Adipose tissue (tissue), 3 donors: ENCODE data around the gene HNRNPUL2. TPM values are rescaled to one million over a fixed set of nuclear protein-coding genes. Genes with fewer than 3 reads are reported as not detected.
A peak's percentile ranks its signal among the peaks of the same experiment; 100 is the strongest.
"Not testable (repeated sequence)": the region's sequence is repeated elsewhere in the genome, so short reads cannot be mapped to it uniquely, and the experiment has no call there.

Experiments
- H3K27ac ChIP-seq: one replicate; pipeline ENCODE4 v1.5.1; 2013; ENCODE audit warnings: low read depth, low read length
- WGBS, 3 donors: extraction: QIAGEN DNeasy Blood & Tissue Kit; methylation state at CpG; one replicate each; pipeline ENCODE4 v1.1.7; 2013; 5-methylcytosine and 5-hydroxymethylcytosine counted together
- polyA plus RNA-seq, 3 donors: library from polyadenylated mRNA; stranded (reverse); fragments of 200-250 nt; gene quantifications; one replicate each; pipeline ENCODE4 v1.2.3, GENCODE V29; 2013
- donor health status: healthy with polysubstance abuse.
- donor health status: Bipolar disorder and iron deficiency.
- donor health status: healthy.

Gene HNRNPUL2
- polyA plus RNA-seq, 3 donors, result 17.2 to 34.2 (median 23.1) TPM

DNA sequence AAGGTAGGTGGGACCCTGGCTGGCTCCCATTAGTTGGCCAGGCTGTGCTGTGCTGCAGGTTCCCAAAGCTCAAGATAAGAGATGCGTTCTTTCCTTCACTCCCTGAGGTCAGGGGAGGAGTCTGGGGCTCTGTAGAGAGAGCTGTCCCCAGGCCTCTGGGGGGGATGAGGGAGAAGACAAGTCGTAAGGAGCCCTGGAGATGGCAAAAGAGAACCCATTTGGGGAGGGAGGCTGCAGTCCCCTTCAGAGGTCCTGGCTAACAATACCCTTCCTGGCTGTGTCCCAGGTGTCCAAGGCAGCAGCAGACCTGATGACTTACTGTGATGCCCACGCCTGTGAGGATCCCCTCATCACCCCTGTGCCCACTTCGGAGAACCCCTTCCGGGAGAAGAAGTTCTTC is 18.9 kb downstream of the HNRNPUL2 start:
- no peak overlapping the region for H3K27ac ChIP-seq
- WGBS, 3 donors, result 68 to 82% (median 73%) methylated on average over 5 of the region's 5 CpGs

DNA sequence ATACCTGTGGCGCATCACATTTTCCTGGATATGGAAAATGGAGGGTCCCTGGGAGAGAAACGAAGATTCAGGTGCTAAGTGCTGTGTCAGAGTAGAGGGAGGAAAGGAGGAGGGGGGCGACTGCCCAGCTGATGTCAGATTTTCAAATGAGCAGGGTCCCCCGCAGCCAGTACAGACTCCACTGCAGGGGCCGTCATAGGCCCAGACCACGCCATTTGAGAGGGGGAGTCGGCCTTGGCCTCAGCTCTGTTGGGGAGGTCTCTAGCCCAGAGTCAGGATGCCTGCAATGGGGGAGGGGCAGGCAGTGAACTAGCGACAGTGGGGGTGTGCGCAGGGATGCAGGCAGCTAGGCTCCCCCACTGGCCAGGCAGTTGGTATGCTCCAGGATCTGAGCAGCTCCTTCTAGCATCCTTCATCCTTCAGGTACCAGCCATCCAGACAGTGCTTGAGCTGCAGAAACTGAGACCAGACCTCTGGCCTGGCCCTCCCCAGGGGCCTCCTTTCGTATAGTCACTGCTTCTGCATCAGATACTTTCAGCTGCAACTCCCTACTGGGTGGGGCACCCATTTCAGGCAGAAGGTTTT is 19.9 kb downstream of the HNRNPUL2 start, which contains the start of the genes BSCL2 and GNG3:
Gene BSCL2, minus strand, starts transcription at position 148 of the 585 bp plus-strand sequence. CDS start 229 bp downstream, outside the sequence.
Gene GNG3, plus strand, starts transcription at position 400 of the 585 bp plus-strand sequence. CDS start 620 bp downstream, outside the sequence.
- 80 to 83% (median 81%) methylated on average over 10 of the region's 10 CpGs for WGBS, 3 donors
- no peak within 1 kb of the TSS for H3K27ac ChIP-seq

- no peak overlapping the region for H3K27ac ChIP-seq
- 55 to 87% (median 81%) methylated on average over 8 of the region's 8 CpGs for WGBS, 3 donors
Measured at GRCh38 chr11:62706850-62707247, 20.4 kb downstream of the HNRNPUL2 start.

DNA sequence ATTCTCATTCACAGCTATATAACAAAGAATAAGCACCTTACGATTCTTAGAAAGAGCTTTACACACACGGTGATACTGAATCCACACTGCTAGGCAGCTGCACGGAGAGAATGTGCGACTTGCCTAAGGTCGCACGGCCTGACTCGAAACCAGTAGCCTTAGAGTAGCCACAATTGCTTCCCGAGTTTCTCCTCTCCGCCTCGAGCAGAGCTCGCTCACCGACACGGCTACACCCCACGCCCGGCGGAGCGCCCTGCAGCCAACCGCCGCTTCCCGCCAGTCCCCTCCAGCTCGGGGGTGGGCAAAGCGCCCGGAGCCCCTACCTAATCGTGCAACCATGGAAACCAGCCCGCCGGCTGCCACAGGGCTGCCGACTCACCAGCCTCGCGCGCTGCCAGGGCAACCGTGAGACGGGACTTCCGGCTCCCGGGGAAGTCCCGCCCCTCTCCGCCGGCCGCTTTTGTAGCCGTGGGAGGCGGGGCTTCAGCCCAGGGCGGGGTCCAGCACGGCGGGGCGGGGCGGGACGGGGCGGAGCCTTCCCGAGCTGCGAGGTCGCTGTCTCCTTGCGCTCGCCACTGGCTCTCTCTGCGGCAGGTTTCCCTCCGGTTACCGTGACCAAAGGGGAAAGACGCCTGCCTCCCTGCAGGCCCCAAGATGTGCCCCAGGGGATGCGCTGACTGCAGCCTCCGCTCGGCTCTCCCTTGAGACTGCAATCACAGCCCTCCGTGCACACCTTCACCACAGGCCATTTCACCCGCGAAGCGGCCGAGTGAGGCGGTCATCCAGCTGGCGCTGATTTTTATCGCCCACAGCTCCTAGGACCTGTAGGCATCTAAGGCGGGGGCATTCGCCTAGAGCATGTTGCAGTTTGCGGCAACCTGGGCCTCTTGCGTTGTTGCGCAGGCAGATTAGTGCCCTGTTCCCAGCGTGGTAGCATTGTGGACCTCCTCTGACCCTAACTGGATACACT is 21.1 kb downstream of the HNRNPUL2 start:
- H3K27ac ChIP-seq, result no peak overlapping the region
- 3 to 6% (median 6%) methylated on average over 58 to 73 of the region's 73 CpGs for WGBS, 3 donors

GRCh38 chr11:62705413-62705812 is 21.8 kb downstream of the HNRNPUL2 start:
- no peak overlapping the region for H3K27ac ChIP-seq
- WGBS, 3 donors, result 23 to 60% (median 56%) methylated on average over 7 of the region's 7 CpGs

GRCh38 chr11:62703921-62704320 is 23.3 kb downstream of the HNRNPUL2 start:
- H3K27ac ChIP-seq, result not testable (repeated sequence)
- WGBS, 3 donors, result 73 to 100% (median 87%) methylated on average over 4 of the region's 4 CpGs

DNA sequence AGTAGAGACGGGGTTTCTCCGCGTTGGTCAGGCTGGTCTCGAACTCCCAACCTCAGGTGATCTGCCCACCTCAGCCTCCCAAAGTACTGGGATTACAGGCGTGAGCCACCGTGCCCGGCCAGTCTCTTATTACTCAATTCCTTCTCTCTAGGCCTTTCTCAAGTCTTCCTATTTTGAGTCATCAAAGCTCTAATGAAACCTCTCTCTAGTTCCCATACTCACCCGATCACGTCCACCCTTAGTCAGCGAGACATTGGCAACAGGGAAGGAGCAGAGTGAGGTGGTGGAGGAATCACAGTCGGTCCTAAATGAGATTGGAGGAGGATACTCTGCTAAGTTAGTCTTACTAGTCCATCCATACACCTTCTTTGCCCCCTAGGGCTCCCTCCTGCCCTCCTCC is 25.0 kb downstream of the HNRNPUL2 start:
- no peak overlapping the region for H3K27ac ChIP-seq
- WGBS, 3 donors, result 67 to 90% (median 71%) methylated on average over 8 to 11 of the region's 11 CpGs

DNA sequence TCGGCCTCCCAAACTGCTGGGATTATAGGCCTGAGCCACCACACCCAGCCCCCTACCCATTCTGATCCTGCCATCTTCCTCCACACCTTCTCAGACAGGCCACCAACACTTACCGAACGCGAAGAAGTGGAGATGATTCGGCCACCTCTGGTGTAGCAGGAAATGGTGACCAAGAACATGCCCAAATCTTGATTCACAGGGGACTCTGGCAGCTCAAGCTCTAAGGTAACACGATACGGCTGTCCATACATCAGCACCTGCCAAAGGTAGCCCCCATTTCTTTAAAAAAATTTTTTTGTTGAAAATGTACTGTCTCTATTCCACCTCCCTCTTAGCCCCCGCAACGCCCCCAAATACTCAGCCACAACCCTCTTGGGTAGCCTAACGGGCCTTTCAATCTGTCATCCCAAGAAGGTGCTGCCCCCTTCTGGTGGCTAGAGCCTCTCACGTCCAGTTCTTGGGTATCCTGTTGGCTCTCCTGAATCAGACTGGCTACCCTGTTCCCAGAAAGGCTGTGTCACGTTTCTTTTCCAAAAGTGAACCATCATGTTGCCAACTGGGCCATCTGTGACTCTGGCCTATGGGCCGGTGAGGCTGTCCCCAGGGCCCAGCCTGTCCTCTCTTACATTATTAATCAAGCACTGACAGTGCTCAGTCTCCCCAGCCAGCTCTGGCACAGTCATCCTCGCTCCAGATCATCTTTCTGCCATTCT is 32.6 kb downstream of the HNRNPUL2 start:
- 39 to 55% (median 42%) methylated on average over 14 of the region's 14 CpGs for WGBS, 3 donors
- no peak overlapping the region for H3K27ac ChIP-seq

GRCh38 chr11:62693624-62694023 is 33.6 kb downstream of the HNRNPUL2 start:
- not testable (repeated sequence) for H3K27ac ChIP-seq
- 71 to 100% (median 90%) methylated on average over 3 to 4 of the region's 4 CpGs for WGBS, 3 donors

DNA sequence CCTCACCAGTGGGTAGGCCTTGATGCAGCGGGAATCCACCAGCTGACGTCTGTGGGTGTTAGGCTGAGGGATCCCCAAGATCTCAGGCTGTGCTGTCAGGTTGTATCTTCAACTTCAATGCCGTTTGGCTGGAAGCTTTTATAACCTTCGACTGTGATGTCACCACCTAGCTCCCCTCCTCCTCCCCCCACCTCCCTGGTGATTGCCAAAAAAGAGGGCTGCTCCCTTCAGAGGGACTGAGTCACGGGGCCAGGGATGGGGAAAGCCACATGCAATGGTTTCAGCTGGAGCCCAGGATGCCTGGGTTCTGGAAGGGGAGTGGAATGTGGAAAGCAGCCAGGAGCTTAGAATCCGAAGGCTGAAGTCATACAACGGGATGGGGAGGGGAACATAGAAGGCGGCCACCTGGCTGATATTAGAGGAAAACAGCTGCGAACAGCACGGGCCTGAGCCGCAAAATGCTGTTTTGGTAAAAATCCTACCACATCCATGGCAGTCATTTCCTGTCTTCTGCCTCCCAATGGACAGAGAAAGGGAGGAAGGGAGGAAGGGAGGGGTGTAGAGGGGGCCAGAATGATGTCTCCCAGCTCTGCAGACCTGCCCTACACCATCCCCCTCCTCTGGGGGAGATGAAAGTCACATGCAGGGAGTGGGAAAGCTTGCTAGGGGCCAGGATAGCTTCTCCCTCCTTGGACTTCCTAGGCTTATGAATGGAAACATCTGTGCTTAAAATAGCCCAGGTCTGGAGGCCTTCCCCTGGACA is 37.7 kb downstream of the HNRNPUL2 start, which contains the start of gene LRRN4CL:
Gene LRRN4CL, minus strand, starts transcription at position 110 of the 763 bp plus-strand sequence. CDS start 1,022 bp downstream, outside the sequence.
- 44 to 46% (median 45%) methylated on average over 11 of the region's 11 CpGs for WGBS, 3 donors
- H3K27ac ChIP-seq, result no peak within 1 kb of the TSS

- no peak overlapping the region for H3K27ac ChIP-seq
- WGBS, 3 donors, result 16 to 61% (median 45%) methylated on average over 1 of the region's 1 CpG
Measured at GRCh38 chr11:62688491-62688890, 38.8 kb downstream of the HNRNPUL2 start.

DNA sequence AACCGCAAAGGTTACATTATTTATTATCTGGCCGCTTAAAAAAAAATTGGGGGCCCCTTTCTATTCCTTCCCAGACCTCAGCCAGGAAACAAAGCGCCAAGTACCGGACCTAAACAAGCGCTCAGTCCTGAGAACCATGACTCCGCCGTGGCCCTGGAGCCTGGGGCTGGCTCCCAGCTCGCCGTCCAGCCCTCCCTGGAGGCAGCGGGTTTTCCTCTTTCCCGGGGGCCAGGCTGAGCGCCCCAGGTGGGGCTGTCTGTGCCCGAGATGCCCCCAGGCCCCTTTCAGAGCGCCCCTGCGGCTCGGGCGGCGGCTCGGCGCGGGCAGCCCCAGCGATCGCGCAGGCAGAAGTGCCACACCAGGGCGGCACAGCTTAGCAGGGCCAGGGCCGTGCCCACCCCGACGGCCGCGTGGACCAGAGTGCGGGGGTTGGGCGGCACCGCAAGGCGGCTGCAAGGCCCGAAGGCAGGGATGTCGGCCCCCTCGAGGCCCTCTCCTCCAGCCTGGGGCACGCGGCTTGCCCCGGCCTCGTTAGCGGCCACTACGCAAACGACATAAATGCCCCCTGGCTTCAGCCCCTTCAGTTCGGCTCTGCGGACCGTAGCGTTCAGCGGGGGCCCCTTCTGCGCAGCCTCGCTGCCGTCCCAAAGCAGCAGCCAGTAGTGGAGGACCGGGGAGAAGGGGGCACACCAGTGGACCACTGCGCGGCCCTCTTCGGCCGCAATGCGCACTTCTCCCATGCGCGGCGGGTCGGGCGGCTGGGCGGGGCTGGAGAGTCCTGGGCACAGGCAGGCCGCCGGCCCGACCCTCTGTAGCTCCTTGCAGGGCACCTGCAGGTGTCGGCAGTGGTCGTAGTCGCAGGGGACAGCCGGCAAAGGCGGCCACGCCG is 39.5 kb downstream of the HNRNPUL2 start:
- H3K27ac ChIP-seq, result no peak overlapping the region
- WGBS, 3 donors, result 37 to 44% (median 40%) methylated on average over 70 to 74 of the region's 74 CpGs

DNA sequence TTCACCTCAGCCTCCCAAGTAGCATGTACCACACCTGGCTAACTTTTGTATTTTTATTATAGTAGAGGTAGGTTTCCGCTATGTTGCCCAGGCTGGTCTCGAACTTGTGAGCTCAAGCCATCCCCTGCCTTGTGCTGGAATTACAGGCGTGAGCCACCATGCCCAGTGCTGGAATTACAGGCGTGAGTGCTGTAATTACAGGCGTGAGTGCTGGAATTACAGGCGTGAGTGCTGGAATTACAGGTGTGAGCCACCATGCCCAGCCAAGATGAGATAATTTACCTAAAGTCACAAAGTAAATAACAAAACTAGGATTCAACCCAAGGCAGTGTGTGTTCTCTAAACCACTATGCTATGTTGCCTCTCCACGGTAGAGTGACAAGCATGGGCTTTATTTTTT is 44.7 kb downstream of the HNRNPUL2 start:
- 64 to 95% (median 84%) methylated on average over 7 of the region's 7 CpGs for WGBS, 3 donors

GRCh38 chr11:62680825-62681240 is 46.4 kb downstream of the HNRNPUL2 start:
- H3K27ac ChIP-seq, result no peak overlapping the region
- 36 to 40% (median 39%) methylated on average over 4 of the region's 4 CpGs for WGBS, 3 donors

More for the DNA sequence above, 44.7 kb downstream of the HNRNPUL2 start:
- no peak overlapping the region for H3K27ac ChIP-seq

GRCh38 chr11:62678770-62679696 is 48.2 kb downstream of the HNRNPUL2 start, which contains the start of gene UBXN1:
TSS of gene UBXN1 (minus strand) at chr11:62679073. CDS start at chr11:62678923, 150 bp downstream.
- 4 to 7% (median 5%) methylated on average over 43 to 55 of the region's 55 CpGs for WGBS, 3 donors

DNA sequence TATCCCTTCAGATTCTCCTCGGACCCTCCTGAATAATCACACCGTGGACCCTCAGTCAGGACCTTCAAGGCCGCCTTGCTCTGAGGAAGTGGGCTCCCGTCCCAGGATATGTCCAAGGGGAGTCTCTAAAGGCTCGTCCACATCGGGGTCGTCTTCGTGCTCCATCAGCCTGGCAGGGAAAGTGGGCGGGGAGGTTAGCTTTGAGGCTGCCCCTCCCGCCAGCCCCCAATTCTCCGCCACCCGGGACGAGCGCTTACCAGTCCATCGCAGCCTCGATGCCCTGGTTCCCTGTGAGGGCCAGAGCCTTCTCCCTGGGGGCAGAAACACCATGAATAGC is 48.9 kb downstream of the HNRNPUL2 start:
- WGBS, 3 donors, result 3 to 5% (median 4%) methylated on average over 16 of the region's 16 CpGs
- H3K27ac ChIP-seq, result peak overlapping the region; percentile 68

More at GRCh38 chr11:62678770-62679696, 48.2 kb downstream of the HNRNPUL2 start, which contains the start of gene UBXN1:
- H3K27ac ChIP-seq, result peak within 1 kb of the TSS; percentile 68
